PFSK-1 (cell line): Measurements from ENCODE around the gene RNF31.

Source experiments
- FOXP2 ChIP-seq: optimal IDR thresholded peaks from 2 replicates; pipeline ENCODE3; 2011; ENCODE audit warnings: borderline replicate concordance, control low read depth, inconsistent platforms; ENCODE audit not compliant: insufficient read depth; ENCODE audit errors: extremely low read length, extremely low read depth
- POLR2AphosphoS5 ChIP-seq: IDR thresholded peaks from 2 replicates; pipeline ENCODE4 v1.6.1; 2012; ENCODE audit warnings: low read depth, mild to moderate bottlenecking, control low read depth, low read length, moderate library complexity
- SIN3A ChIP-seq: IDR thresholded peaks from 2 replicates; pipeline ENCODE4 v1.6.1; 2012; ENCODE audit warnings: mild to moderate bottlenecking, low read length, moderate library complexity, borderline replicate concordance; ENCODE audit not compliant: insufficient read depth
- TAF1 ChIP-seq: IDR thresholded peaks from 2 replicates; pipeline ENCODE4 v1.6.1; 2012; ENCODE audit warnings: low read length, control low read depth, borderline replicate concordance; ENCODE audit not compliant: insufficient read depth
- TF ChIP-seq, protein P1 (sequence below), 2 experiments: IDR thresholded peaks; 2 replicates each; pipeline versions ENCODE4 v1.6.1 to v1.8.0; 2011 to 2012; ENCODE audit warnings: low read depth in 2 of 2, low read length in 2 of 2, control low read depth in 1 of 2, inconsistent platforms in 1 of 2, mild to moderate bottlenecking in 1 of 2, moderate library complexity in 1 of 2; ENCODE audit not compliant: insufficient read depth in 1 of 2

DNA sequence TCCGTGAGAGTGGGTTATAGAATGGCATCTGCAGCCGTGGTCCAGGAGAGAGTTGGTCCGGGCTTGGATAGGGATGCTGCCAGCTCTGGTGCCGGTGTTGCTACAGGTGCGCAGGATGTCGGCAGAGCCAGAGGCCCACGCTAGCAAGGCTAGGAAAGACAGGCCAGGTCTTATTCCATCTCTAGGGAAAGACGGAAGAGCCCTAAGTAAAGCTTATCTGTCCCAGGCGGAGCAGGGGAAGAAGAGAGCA is 11.8 kb upstream of the RNF31 start:
- TF ChIP-seq TAF1 (no peak), SIN3A (no peak), POLR2AphosphoS5 (no peak), FOXP2 (no peak)
- TF ChIP-seq, protein P1, sequence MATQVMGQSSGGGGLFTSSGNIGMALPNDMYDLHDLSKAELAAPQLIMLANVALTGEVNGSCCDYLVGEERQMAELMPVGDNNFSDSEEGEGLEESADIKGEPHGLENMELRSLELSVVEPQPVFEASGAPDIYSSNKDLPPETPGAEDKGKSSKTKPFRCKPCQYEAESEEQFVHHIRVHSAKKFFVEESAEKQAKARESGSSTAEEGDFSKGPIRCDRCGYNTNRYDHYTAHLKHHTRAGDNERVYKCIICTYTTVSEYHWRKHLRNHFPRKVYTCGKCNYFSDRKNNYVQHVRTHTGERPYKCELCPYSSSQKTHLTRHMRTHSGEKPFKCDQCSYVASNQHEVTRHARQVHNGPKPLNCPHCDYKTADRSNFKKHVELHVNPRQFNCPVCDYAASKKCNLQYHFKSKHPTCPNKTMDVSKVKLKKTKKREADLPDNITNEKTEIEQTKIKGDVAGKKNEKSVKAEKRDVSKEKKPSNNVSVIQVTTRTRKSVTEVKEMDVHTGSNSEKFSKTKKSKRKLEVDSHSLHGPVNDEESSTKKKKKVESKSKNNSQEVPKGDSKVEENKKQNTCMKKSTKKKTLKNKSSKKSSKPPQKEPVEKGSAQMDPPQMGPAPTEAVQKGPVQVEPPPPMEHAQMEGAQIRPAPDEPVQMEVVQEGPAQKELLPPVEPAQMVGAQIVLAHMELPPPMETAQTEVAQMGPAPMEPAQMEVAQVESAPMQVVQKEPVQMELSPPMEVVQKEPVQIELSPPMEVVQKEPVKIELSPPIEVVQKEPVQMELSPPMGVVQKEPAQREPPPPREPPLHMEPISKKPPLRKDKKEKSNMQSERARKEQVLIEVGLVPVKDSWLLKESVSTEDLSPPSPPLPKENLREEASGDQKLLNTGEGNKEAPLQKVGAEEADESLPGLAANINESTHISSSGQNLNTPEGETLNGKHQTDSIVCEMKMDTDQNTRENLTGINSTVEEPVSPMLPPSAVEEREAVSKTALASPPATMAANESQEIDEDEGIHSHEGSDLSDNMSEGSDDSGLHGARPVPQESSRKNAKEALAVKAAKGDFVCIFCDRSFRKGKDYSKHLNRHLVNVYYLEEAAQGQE (IDR thresholded peaks at IDR 0.05; ENCODE audit: insufficient read depth in 1 of 2, low read depth in 2 of 2, low read length in 2 of 2), result no peak
